Measurements from ENCODE around the gene ATF4. TPM values are rescaled to one million over a fixed set of nuclear protein-coding genes. Genes with fewer than 3 reads are reported as not detected.

The ATF4 gene, protein sequence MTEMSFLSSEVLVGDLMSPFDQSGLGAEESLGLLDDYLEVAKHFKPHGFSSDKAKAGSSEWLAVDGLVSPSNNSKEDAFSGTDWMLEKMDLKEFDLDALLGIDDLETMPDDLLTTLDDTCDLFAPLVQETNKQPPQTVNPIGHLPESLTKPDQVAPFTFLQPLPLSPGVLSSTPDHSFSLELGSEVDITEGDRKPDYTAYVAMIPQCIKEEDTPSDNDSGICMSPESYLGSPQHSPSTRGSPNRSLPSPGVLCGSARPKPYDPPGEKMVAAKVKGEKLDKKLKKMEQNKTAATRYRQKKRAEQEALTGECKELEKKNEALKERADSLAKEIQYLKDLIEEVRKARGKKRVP
- total RNA-seq (2014; rRNA removed; shearing (Covaris generic)) (716 and 720 TPM in 2 replicates), total RNA-seq (2022) (732 and 779 TPM in 2 replicates), Bru-seq, nascent RNA (percentile 99 among the genes with signal in this experiment), BruChase-seq, experiment 1, labeled RNA remaining after a 6-hour chase (percentile 100 among the genes with signal in this experiment), BruChase-seq, experiment 2, labeled RNA remaining after a 2-hour chase (percentile 100 among the genes with signal in this experiment)
- long read RNA-seq, transcript ATF4-201 (2 exons, 2,019 nt), result minor isoform, 16 of 318 reads
- long read RNA-seq, transcript ATF4-202 (3 exons, 1,419 nt), result major isoform, 87 of 318 reads
- long read RNA-seq, partial matches to known transcripts, result 0 of 318 reads
- long read RNA-seq, other reads (novel, unspliced or antisense), result 215 of 318 reads

DNA sequence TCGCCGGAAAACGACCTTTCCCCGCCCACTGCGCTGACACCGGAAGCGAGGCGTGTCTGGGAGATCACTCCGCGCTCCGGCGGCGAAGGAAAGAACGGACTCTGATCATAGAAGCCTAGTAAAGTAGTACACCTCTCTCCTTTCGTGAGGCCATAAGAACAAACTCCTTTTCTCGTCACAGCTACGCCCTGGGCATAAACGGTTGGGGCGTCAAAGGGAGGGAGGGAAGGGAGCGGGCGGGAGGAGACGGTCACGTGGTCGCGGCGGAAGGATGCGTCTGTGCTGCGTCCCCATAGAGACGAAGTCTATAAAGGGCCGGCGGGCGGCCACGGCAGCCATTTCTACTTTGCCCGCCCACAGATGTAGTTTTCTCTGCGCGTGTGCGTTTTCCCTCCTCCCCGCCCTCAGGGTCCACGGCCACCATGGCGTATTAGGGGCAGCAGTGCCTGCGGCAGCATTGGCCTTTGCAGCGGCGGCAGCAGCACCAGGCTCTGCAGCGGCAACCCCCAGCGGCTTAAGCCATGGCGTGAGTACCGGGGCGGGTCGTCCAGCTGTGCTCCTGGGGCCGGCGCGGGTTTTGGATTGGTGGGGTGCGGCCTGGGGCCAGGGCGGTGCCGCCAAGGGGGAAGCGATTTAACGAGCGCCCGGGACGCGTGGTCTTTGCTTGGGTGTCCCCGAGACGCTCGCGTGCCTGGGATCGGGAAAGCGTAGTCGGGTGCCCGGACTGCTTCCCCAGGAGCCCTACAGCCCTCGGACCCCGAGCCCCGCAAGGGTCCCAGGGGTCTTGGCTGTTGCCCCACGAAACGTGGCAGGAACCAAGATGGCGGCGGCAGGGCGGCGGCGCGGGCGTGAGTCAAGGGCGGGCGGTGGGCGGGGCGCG, at the start of gene ATF4:
ATF4 (plus strand) TSS at position 337 of the 880 bp plus-strand sequence. CDS start 884 bp downstream, outside the sequence.
- TF ChIP-seq, protein P1, sequence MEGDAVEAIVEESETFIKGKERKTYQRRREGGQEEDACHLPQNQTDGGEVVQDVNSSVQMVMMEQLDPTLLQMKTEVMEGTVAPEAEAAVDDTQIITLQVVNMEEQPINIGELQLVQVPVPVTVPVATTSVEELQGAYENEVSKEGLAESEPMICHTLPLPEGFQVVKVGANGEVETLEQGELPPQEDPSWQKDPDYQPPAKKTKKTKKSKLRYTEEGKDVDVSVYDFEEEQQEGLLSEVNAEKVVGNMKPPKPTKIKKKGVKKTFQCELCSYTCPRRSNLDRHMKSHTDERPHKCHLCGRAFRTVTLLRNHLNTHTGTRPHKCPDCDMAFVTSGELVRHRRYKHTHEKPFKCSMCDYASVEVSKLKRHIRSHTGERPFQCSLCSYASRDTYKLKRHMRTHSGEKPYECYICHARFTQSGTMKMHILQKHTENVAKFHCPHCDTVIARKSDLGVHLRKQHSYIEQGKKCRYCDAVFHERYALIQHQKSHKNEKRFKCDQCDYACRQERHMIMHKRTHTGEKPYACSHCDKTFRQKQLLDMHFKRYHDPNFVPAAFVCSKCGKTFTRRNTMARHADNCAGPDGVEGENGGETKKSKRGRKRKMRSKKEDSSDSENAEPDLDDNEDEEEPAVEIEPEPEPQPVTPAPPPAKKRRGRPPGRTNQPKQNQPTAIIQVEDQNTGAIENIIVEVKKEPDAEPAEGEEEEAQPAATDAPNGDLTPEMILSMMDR (conservative IDR thresholded peaks at IDR 0.05; ENCODE audit: low read length), result no peak
- no peak for TF ChIP-seq EZH2phosphoT487 (IDR thresholded peaks at IDR 0.05; ENCODE audit: borderline replicate concordance, low read depth, low read length)
- CTCF ChIA-PET (ENCODE audit: unreplicated experiment), result interaction anchor here (0.5 to 1.0 kb wide), 4 partner anchors 8 to 121 kb away, joined by 3 to 35 read pairs (median 8); no protein-coding TSS in a partner anchor
- peaks cover 79% of the 10 kb centered on the region for H3K79me2 ChIP-seq (ENCODE audit: insufficient read depth, low read depth, low read length)

DNA sequence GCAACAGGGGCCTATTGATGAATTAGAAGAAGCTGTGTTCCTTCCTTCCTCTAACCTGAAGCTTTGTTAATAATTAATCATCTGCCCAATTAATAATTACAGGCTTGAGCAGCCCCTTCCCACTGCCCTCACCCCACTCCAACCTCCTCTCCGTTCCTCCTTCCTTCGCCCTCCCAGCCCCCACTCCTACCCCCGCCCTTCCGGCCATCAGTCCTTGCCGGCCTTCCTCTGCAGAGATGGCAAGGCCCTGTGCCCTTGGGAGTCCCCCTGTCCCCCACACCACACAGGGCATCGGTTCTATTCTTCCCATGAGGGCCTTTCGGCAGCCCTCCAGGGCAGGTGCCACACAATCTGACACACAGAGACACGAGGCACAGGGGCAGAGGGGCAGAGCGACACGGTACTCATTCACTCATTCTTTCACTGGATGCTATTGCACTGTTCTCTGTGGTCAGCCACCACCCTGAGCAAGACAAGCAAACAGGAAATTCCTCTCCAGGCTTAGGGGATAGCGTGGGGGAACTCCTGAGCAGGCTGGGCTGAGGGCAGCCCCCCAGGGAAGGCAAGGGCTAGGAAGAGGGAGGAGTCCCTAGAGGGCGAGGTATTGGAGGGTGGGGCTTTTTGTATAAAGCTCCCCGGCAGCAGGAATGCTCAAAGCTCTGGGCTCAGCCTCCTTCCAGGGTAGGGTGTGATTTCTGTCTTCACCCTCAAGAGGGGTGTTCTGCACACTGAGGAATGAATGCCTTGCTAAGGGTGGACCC, 48.8 kb upstream of the ATF4 start:
- H3K4me1 ChIP-seq (ENCODE audit: insufficient read depth, low read length, poor library complexity, severe bottlenecking), result peaks cover 82% of the 10 kb centered on the region
- peak overlapping the region; percentile 76 for H3K4me2 ChIP-seq (ENCODE audit: low read length)
- peak overlapping the region; percentile 66 for H3K27ac ChIP-seq (ENCODE audit: low read depth, low read length, poor library complexity, severe bottlenecking)
- ChIA-PET POLR2A (interaction anchor here (0.6 to 1.7 kb wide), 3 partner anchors 24 to 108 kb away, joined by 3 to 5 read pairs (median 3); no protein-coding TSS in a partner anchor), CTCF (ENCODE audit: unreplicated experiment) (no interaction called here)
- peak overlapping the region; percentile 25 for H3K4me3 ChIP-seq (ENCODE audit: low read depth, low read length, poor library complexity, severe bottlenecking)
- no peaks in the 10 kb centered on the region for H3K9me3 ChIP-seq (ENCODE audit: low read length)
- H4K20me1 ChIP-seq (ENCODE audit: insufficient read depth, low read length), result peaks cover 6% of the 10 kb centered on the region; the same call in 1 of the 2 replicates
- no peaks in the 10 kb centered on the region for H3K9me2 ChIP-seq (ENCODE audit: insufficient read depth, low read length)
- H3K79me2 ChIP-seq (ENCODE audit: insufficient read depth, low read depth, low read length), result peaks cover 36% of the 10 kb centered on the region; the same call in 1 of the 2 replicates
- DNase-seq (ENCODE audit: low spot score), result no peak
- H2AFZ ChIP-seq (ENCODE audit: low read length), result no peak overlapping the region
- no TSS peak for BruUV-seq (replicated peaks)
- peaks cover 30% of the 10 kb centered on the region; the same call in 1 of the 2 replicates for H3K36me3 ChIP-seq (ENCODE audit: insufficient read depth, low read length)
- TF ChIP-seq, protein P1 (conservative IDR thresholded peaks at IDR 0.05; ENCODE audit: low read length), result no peak
- TF ChIP-seq EZH2phosphoT487 (IDR thresholded peaks at IDR 0.05; ENCODE audit: borderline replicate concordance, low read depth, low read length), result no peak
- intact Hi-C loops (cut with micrococcal nuclease; ENCODE audit: unreplicated experiment), result loop anchor here (5.0 kb wide), 1 partner anchor 74 kb away; the partner anchor contains the start of gene TAB1

More for the DNA sequence above, at the start of gene ATF4:
- Histone ChIP-seq H4K20me1 (ENCODE audit: insufficient read depth, low read length) (peaks cover 25% of the 10 kb centered on the region), H3K4me3 (ENCODE audit: low read depth, low read length, poor library complexity, severe bottlenecking) (peak within 1 kb of the TSS; percentile 85), H3K36me3 (ENCODE audit: insufficient read depth, low read length) (peaks cover 82% of the 10 kb centered on the region), H3K27ac (ENCODE audit: low read depth, low read length, poor library complexity, severe bottlenecking) (peak within 1 kb of the TSS; percentile 89), H2AFZ (ENCODE audit: low read length) (peak within 1 kb of the TSS; percentile 72; the same call in 1 of the 2 replicates), H3K9me3 (ENCODE audit: low read length) (no peaks in the 10 kb centered on the region), H3K4me1 (ENCODE audit: insufficient read depth, low read length, poor library complexity, severe bottlenecking) (peaks cover 56% of the 10 kb centered on the region), H3K9me2 (ENCODE audit: insufficient read depth, low read length) (no peaks in the 10 kb centered on the region), H3K4me2 (ENCODE audit: low read length) (peak within 1 kb of the TSS; percentile 87)
- POLR2A ChIA-PET, result interaction anchor here (0.6 to 1.3 kb wide), 12 partner anchors 8 to 524 kb away, joined by 3 to 15 read pairs (median 4); partner anchors contain the start of gene MIEF1
- intact Hi-C loops (cut with micrococcal nuclease; ENCODE audit: unreplicated experiment), result loop anchor here (1.0 kb wide), 1 partner anchor 18 kb away; the partner anchor contains the start of gene MIEF1
- DNase-seq (ENCODE audit: low spot score), result peak; percentile 78
- no TSS peak for BruUV-seq (replicated peaks)

Data from OCI-LY7 (cell line).